Panc1 (cell line): ENCODE measurements around the gene METTL6. TPM values are rescaled to one million over a fixed set of nuclear protein-coding genes. Genes with fewer than 3 reads are reported as not detected.

Source experiments
- ATAC-seq: fragments of 200-7000 bp; cut with Tn5 transposase; 2 replicates; pipeline ENCODE4 v1.9.1; 2020; ENCODE audit warnings: mild to moderate bottlenecking, moderate library complexity
- BruUV-seq: library from RNA; stranded (reverse); fragments of 400-500 nt; replicated peaks from 2 replicates; lab custom pipeline; 2021; lab: Mats Ljungman, UMichigan
- CTCF ChIA-PET: fragments of 300-600 bp; sonication (Branson Sonifier 250); formaldehyde crosslinking; loops from one replicate; lab custom pipeline; 2022; ENCODE audit warnings: antibody characterized with exemption; lab: Charles Lee
- POLR2A ChIA-PET: fragments of 300-600 bp; sonication (Branson Sonifier 250); formaldehyde crosslinking; loops from one replicate; lab custom pipeline; 2022; ENCODE audit warnings: antibody characterized with exemption; lab: Charles Lee
- DNase-seq: peaks from one replicate; pipeline ENCODE4 v3.0.0-alpha.2; 2010; ENCODE audit warnings: low read depth, low spot score
- H3K27ac ChIP-seq: 2 replicates; pipeline ENCODE4 v1.5.1; 2011; ENCODE audit warnings: mild to moderate bottlenecking, low read length, inconsistent platforms
- H3K27me3 ChIP-seq: fragments of 200-500 bp; sonication (Bioruptor generic); 2 replicates; pipeline ENCODE4 v1.6.0; 2014; ENCODE audit warnings: low read length, inconsistent platforms; ENCODE audit not compliant: control insufficient read depth, insufficient read depth
- H3K36me3 ChIP-seq: fragments of 200-500 bp; sonication (Bioruptor generic); 2 replicates; pipeline ENCODE4 v1.5.1; 2014; ENCODE audit warnings: inconsistent platforms, mild to moderate bottlenecking, low read length, moderate library complexity; ENCODE audit not compliant: control insufficient read depth, insufficient read depth
- H3K4me1 ChIP-seq: 2 replicates; pipeline ENCODE4 v1.5.1; 2011; ENCODE audit warnings: inconsistent platforms, mild to moderate bottlenecking, low read length, moderate library complexity; ENCODE audit not compliant: control insufficient read depth, insufficient read depth
- H3K4me3 ChIP-seq, 2 experiments: 2 replicates each; pipeline ENCODE4 v1.5.1; 2011 to 2012; ENCODE audit warnings: low read depth in 2 of 2, low read length in 2 of 2, mild to moderate bottlenecking in 2 of 2, inconsistent platforms in 1 of 2, moderate library complexity in 1 of 2
- H3K9me3 ChIP-seq: fragments of 200-500 bp; sonication (Bioruptor generic); 2 replicates; pipeline ENCODE4 v1.5.1; 2014; ENCODE audit warnings: low read depth, mild to moderate bottlenecking, inconsistent platforms, low read length, moderate library complexity; ENCODE audit not compliant: control insufficient read depth, insufficient read depth
- CTCF ChIP-seq: fragments of 450-650 bp; IDR thresholded peaks from 2 replicates; pipeline ENCODE4 v1.5.1; 2017; ENCODE audit warnings: mild to moderate bottlenecking
- POLR2AphosphoS5 ChIP-seq: IDR thresholded peaks from 2 replicates; pipeline ENCODE4 v1.6.1; 2012; ENCODE audit warnings: mild to moderate bottlenecking, low read depth, low read length, moderate library complexity
- REST ChIP-seq, 2 experiments: IDR thresholded peaks; 2 replicates each; pipeline ENCODE4 v1.6.1; 2011 to 2012; ENCODE audit warnings: low read depth in 2 of 2, control low read depth in 1 of 2, low read length in 1 of 2, mild to moderate bottlenecking in 1 of 2, moderate library complexity in 1 of 2; ENCODE audit not compliant: insufficient read depth in 1 of 2
- SIN3A ChIP-seq: IDR thresholded peaks from 2 replicates; pipeline ENCODE4 v1.6.1; 2012; ENCODE audit warnings: low read depth, mild to moderate bottlenecking, low read length, moderate library complexity, borderline replicate concordance; ENCODE audit not compliant: insufficient read depth
- TCF7L2 ChIP-seq: IDR thresholded peaks from 2 replicates; pipeline ENCODE4 v1.6.1; 2011; ENCODE audit warnings: mild to moderate bottlenecking, low read depth, low read length, inconsistent platforms
- in situ Hi-C: cut with HindIII; loops from 2 replicates; pipeline ENCODE4 v1.10.0; 2016; ENCODE audit warnings: low sequenced_read_pairs, low pct_unique_long_range_greater_than_20kb
- intact Hi-C: fragments of 100-400 bp; cut with micrococcal nuclease; formaldehyde crosslinking; loops from one replicate; pipeline ENCODE4 v1.10.0; 2022; ENCODE audit not compliant: unreplicated experiment
- total RNA-seq: library from RNA; stranded (reverse); gene quantifications from one replicate; pipeline ENCODE4 v1.2.1, GENCODE V29; 2021; ENCODE audit not compliant: unreplicated experiment

METTL6 gene
- total RNA-seq, 1 experiment from 2014 or later: 16.5 TPM

DNA sequence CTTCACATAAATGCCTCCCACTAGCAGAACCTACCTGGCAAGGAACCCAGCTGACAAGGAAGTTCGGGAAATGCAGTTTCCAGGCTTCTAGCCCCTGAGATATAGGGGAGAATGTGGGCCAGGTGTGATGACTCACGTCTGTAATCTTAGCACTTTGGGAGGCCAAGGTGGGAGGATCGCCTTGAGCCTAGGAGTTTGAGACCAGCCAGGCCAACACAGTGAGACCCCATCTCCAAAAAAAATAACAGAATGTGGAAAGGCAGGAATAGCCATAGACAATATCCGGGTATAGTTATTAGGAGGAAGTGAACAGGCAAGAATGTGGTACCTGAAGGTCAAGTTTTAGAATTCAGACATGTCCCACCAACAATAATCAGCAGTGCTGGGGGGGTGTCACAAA lies 54.4 kb downstream of the METTL6 start:
- Histone ChIP-seq H3K36me3 (no peaks in the 10 kb centered on the region), H3K27ac (no peak overlapping the region), H3K4me3 (no peak overlapping the region), H3K4me1 (no peaks in the 10 kb centered on the region), H3K27me3 (no peaks in the 10 kb centered on the region), H3K9me3 (no peaks in the 10 kb centered on the region)
- ChIA-PET CTCF (no interaction called here), POLR2A (no interaction called here)
- intact Hi-C loops: no loop called here
- no peak for TF ChIP-seq SIN3A
- no peak for TF ChIP-seq POLR2AphosphoS5
- no peak for TF ChIP-seq CTCF
- no peak for TF ChIP-seq TCF7L2
- TF ChIP-seq REST (IDR thresholded peaks at IDR 0.05; ENCODE audit: insufficient read depth in 1 of 2, low read depth in 2 of 2, low read length in 1 of 2): no peak
- DNase-seq (no peak), ATAC-seq (no peak)
- no TSS peak for BruUV-seq
- in situ Hi-C loops: no loop called here

- intact Hi-C loops: no loop called here
These were observed 58.7 kb downstream of the METTL6 start for GRCh38 chr3:15368561-15369135.

More at GRCh38 chr3:15368561-15369135, 58.7 kb downstream of the METTL6 start:
- Histone ChIP-seq H3K4me3 (no peak overlapping the region), H3K4me1 (no peaks in the 10 kb centered on the region; the same call in 1 of the 2 replicates), H3K27ac (no peak overlapping the region), H3K36me3 (no peaks in the 10 kb centered on the region), H3K27me3 (no peaks in the 10 kb centered on the region), H3K9me3 (no peaks in the 10 kb centered on the region)
- no peak for TF ChIP-seq REST (IDR thresholded peaks at IDR 0.05; ENCODE audit: insufficient read depth in 1 of 2, low read depth in 2 of 2, low read length in 1 of 2)
- TF ChIP-seq POLR2AphosphoS5: no peak
- no peak for TF ChIP-seq SIN3A
- no peak for TF ChIP-seq TCF7L2
- no peak for TF ChIP-seq CTCF
- BruUV-seq: no TSS peak
- ATAC-seq (no peak), DNase-seq (no peak)
- ChIA-PET CTCF (no interaction called here), POLR2A (no interaction called here)
- in situ Hi-C loops: no loop called here
